Subcutaneous abdominal adipose tissue (tissue), 5 donors: ENCODE data around the gene PNKD.
A peak's percentile ranks its signal among the peaks of the same experiment; 100 is the strongest.

Experiments used
- H3K27ac ChIP-seq: one replicate; pipeline ENCODE4 v1.7.0; 2013; ENCODE audit warnings: low read depth, mild to moderate bottlenecking, inconsistent platforms, low read length, moderate library complexity
- H3K27me3 ChIP-seq, 5 donors: one replicate each; pipeline ENCODE4 v1.7.0; 2013; ENCODE audit warnings: low read length in 5 of 5, inconsistent platforms in 1 of 5; ENCODE audit not compliant: control insufficient read depth in 5 of 5, insufficient read depth in 4 of 5
- H3K36me3 ChIP-seq, 5 donors: one replicate each; pipeline ENCODE4 v1.7.0; 2013; ENCODE audit warnings: low read length in 5 of 5; ENCODE audit not compliant: control insufficient read depth in 5 of 5, insufficient read depth in 5 of 5
- H3K4me1 ChIP-seq, 5 donors: one replicate each; pipeline ENCODE4 v1.7.0; 2013; ENCODE audit warnings: low read length in 5 of 5, mild to moderate bottlenecking in 3 of 5, moderate library complexity in 1 of 5; ENCODE audit not compliant: control insufficient read depth in 5 of 5, insufficient read depth in 5 of 5
- H3K4me3 ChIP-seq, 5 donors: one replicate each; pipeline ENCODE4 v1.7.0; 2013; ENCODE audit warnings: low read length in 5 of 5, low read depth in 1 of 5
- H3K9ac ChIP-seq, 5 donors: one replicate each; pipeline ENCODE4 v1.7.0; 2013; ENCODE audit warnings: low read length in 5 of 5, mild to moderate bottlenecking in 4 of 5, moderate library complexity in 3 of 5
- H3K9me3 ChIP-seq, 5 donors: one replicate each; pipeline ENCODE4 v1.7.0; 2013; ENCODE audit warnings: low read length in 5 of 5; ENCODE audit not compliant: control insufficient read depth in 5 of 5
- donor health status: healthy.
- donor health status: healthy.
- donor health status: healthy.
- donor health status: healthy.
- donor health status: healthy.

Gene PNKD, protein sequence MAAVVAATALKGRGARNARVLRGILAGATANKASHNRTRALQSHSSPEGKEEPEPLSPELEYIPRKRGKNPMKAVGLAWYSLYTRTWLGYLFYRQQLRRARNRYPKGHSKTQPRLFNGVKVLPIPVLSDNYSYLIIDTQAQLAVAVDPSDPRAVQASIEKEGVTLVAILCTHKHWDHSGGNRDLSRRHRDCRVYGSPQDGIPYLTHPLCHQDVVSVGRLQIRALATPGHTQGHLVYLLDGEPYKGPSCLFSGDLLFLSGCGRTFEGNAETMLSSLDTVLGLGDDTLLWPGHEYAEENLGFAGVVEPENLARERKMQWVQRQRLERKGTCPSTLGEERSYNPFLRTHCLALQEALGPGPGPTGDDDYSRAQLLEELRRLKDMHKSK

DNA sequence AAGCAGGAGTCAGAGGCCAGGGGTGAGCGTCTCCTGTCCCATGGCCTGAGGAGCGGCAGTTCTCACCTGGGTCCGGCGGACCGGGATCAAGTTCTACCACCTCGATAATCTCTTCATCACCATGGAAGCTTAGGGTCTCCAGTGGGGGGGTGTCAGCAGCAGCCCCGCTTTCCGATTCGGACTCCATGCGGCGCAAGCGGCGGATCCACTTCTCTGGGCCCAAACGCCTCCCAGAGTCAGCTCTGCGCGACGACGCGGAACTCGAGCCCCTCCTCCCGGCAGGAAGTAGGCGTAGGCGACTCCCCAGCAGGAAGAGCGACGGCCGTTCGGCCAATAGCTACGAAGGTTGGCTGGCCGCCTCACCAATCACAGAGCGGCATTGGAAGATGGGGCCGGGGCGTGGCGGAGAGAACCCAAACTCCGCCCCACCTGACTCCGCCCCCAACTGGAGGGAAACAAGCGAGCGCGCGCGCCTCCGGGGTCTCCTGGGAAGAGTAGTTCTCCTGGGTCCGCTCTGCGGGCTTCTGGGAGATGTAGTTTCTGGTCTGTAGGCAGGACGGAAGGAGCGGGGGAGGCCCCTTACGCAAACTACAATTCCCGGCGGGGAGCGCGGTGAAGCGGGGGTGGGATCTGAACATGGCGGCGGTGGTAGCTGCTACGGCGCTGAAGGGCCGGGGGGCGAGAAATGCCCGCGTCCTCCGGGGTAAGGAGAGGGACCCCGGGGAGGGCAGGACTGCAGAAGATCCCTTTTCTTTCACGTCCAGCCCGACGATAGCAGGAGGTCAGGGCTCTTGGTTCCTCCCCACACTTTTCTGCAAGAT, at the start of gene PNKD, which contains the start of gene AAMP:
TSS of gene PNKD (plus strand) at position 620 of the 821 bp plus-strand sequence. CDS start at position 637, 17 bp downstream.
TSS of gene AAMP (minus strand) at position 238 of the 821 bp plus-strand sequence. CDS start at position 187, 51 bp downstream.
- peaks cover 13 to 63% (median 52%) of the 10 kb centered on the region in 5 donors for H3K4me1 ChIP-seq
- no peaks in the 10 kb centered on the region for H3K27me3 ChIP-seq
- no peaks in the 10 kb centered on the region for H3K9me3 ChIP-seq
- H3K27ac ChIP-seq = peak within 1 kb of the TSS; percentile 88
- peak within 1 kb of the TSS; percentile 89 to 98 (median 93) for H3K9ac ChIP-seq
- peaks cover 0 to 43% (median 42%) of the 10 kb centered on the region in 5 donors for H3K36me3 ChIP-seq
- H3K4me3 ChIP-seq = peak within 1 kb of the TSS; percentile 90 to 97 (median 96)

- Histone ChIP-seq H3K4me1 (peaks cover 15 to 70% (median 66%) of the 10 kb centered on the region in 5 donors), H3K27me3 (no peaks in the 10 kb centered on the region), H3K27ac (peak overlapping the region; percentile 25), H3K36me3 (peaks cover 12 to 22% (median 17%) of the 10 kb centered on the region in 5 donors), H3K9ac (peak overlapping the region in 2 of 5 donors; percentile 11 to 41), H3K9me3 (no peaks in the 10 kb centered on the region), H3K4me3 (peak overlapping the region in 1 of 5 donors; percentile 5)
These were observed 49.3 kb upstream of the PNKD start for GRCh38 chr2:218221000-218221399.

DNA sequence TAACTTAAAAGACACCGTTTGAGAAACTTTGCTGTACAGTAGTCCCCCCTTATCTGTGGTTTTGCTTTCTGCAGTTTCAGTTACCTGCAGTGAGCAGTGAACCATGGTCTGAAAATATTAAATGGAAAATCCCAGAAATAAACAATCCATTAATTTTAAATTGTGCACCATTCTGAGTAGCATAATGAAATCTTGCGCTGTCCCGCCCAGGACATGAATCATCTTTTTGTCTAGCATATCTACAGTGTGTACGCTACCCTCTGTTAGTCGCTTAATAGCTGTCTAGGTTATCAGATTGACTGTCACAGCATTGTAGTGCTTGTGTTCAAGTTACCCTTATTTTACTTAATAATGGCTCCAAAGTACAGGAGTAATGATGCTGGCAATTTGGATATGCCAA, 47.3 kb upstream of the PNKD start:
- peak overlapping the region; percentile 60 for H3K27ac ChIP-seq
- no peaks in the 10 kb centered on the region for H3K27me3 ChIP-seq
- H3K36me3 ChIP-seq = peaks cover 24 to 41% (median 26%) of the 10 kb centered on the region in 5 donors
- H3K9me3 ChIP-seq = no peaks in the 10 kb centered on the region
- H3K9ac ChIP-seq = peak overlapping the region in 1 of 5 donors; percentile 26
- peaks cover 9 to 58% (median 57%) of the 10 kb centered on the region in 5 donors for H3K4me1 ChIP-seq
- no peak overlapping the region for H3K4me3 ChIP-seq

GRCh38 chr2:218224186-218224585, 46.1 kb upstream of the PNKD start:
- H3K9ac ChIP-seq = peak overlapping the region in 1 of 5 donors; percentile 42
- H3K4me1 ChIP-seq = peaks cover 3 to 57% (median 54%) of the 10 kb centered on the region in 5 donors
- H3K36me3 ChIP-seq = peaks cover 30 to 51% (median 36%) of the 10 kb centered on the region in 5 donors
- no peaks in the 10 kb centered on the region for H3K9me3 ChIP-seq
- H3K4me3 ChIP-seq = no peak overlapping the region
- H3K27ac ChIP-seq = peak overlapping the region; percentile 60
- H3K27me3 ChIP-seq = no peaks in the 10 kb centered on the region

DNA sequence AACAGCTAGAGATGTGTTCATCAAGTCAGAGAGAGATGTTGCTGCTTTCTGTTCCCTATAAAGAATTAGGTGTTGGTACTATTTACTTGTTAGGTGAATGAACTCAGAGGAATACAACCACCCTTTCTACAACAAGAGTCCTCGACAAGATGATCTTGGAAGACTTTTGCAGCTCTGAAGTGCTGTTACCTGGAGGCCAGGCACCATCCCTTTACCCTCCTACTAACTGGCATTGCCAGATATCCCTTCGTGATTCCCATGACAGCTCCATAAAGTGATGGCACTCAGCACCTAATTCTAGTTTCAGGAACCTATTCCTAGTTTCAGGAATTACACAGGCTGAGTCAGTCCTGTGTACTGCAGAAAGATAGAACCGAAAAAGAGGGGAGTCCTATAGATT, 43.4 kb upstream of the PNKD start:
- H3K27ac ChIP-seq = no peak overlapping the region
- H3K9me3 ChIP-seq = no peaks in the 10 kb centered on the region
- peaks cover 36 to 73% (median 52%) of the 10 kb centered on the region in 5 donors for H3K36me3 ChIP-seq
- H3K9ac ChIP-seq = no peak overlapping the region
- no peaks in the 10 kb centered on the region for H3K27me3 ChIP-seq
- peaks cover 0 to 49% (median 38%) of the 10 kb centered on the region in 5 donors for H3K4me1 ChIP-seq
- no peak overlapping the region for H3K4me3 ChIP-seq

- peaks cover 39 to 87% (median 61%) of the 10 kb centered on the region in 5 donors for H3K36me3 ChIP-seq
- H3K27ac ChIP-seq = peak overlapping the region; percentile 32
- H3K9me3 ChIP-seq = no peaks in the 10 kb centered on the region
- H3K4me1 ChIP-seq = peaks cover 0 to 34% (median 24%) of the 10 kb centered on the region in 5 donors
- H3K4me3 ChIP-seq = no peak overlapping the region
- H3K27me3 ChIP-seq = no peaks in the 10 kb centered on the region
- H3K9ac ChIP-seq = no peak overlapping the region
These were observed 41.8 kb upstream of the PNKD start for GRCh38 chr2:218228366-218229090.

DNA sequence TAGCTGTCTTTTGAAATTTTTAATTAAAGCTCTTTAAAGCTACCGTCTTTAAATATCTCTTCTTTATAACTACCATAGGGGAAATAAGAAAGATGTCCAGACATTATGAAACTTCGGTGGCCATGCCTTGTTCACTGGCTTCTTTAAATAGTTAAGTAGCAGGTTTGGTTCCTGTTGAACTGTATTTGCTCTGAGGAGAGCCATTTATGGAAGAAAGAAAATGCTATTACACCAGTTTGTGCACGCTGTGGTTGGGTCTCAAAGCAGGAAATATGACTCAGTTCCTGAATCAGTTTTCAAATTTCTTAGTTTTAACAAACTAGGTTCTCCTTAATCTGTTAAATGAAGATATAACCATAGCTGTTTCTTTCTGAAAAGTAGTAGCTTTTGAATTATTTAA, 41.1 kb upstream of the PNKD start:
- Histone ChIP-seq H3K27me3 (no peaks in the 10 kb centered on the region), H3K9ac (no peak overlapping the region), H3K36me3 (peaks cover 40 to 92% (median 65%) of the 10 kb centered on the region in 5 donors), H3K4me1 (peaks cover 0 to 27% (median 21%) of the 10 kb centered on the region in 5 donors), H3K9me3 (no peaks in the 10 kb centered on the region), H3K27ac (peak overlapping the region; percentile 37), H3K4me3 (no peak overlapping the region)

- Histone ChIP-seq H3K4me3 (no peak overlapping the region), H3K27me3 (no peaks in the 10 kb centered on the region), H3K9ac (no peak overlapping the region), H3K4me1 (peaks cover 0 to 26% (median 20%) of the 10 kb centered on the region in 5 donors), H3K27ac (peak overlapping the region; percentile 37), H3K9me3 (no peaks in the 10 kb centered on the region), H3K36me3 (peaks cover 40 to 90% (median 68%) of the 10 kb centered on the region in 5 donors)
These were observed 40.5 kb upstream of the PNKD start for GRCh38 chr2:218229851-218230250.

- Histone ChIP-seq H3K27ac (no peak overlapping the region), H3K27me3 (no peaks in the 10 kb centered on the region), H3K36me3 (peaks cover 33 to 90% (median 70%) of the 10 kb centered on the region in 5 donors), H3K4me1 (peaks cover 0 to 26% (median 20%) of the 10 kb centered on the region in 5 donors), H3K9me3 (no peaks in the 10 kb centered on the region), H3K9ac (no peak overlapping the region), H3K4me3 (no peak overlapping the region)
These were observed 39.4 kb upstream of the PNKD start for GRCh38 chr2:218230882-218231281.
